Psoas muscle (tissue), 8 donors: Measurements from ENCODE around the gene PLEKHM2. TPM values are rescaled to one million over a fixed set of nuclear protein-coding genes. Genes with fewer than 3 reads are reported as not detected.

ENCODE experiments used
- ATAC-seq, 4 donors: fragments of 200-7000 bp; cut with Tn5 transposase; one replicate each; pipeline ENCODE4 v1.9.1; 2020; ENCODE audit warnings: moderate library complexity in 3 of 4, mild to moderate bottlenecking in 2 of 4
- DNase-seq, 2 donors: peaks; one replicate each; pipeline ENCODE4 v3.0.0-alpha.2; 2020
- H3K27ac ChIP-seq: fragments of 200-600 bp; one replicate; pipeline ENCODE4 v1.8.0; 2022
- H3K27me3 ChIP-seq, 3 donors: fragments of 200-600 bp in 1 of 3; one replicate each; pipeline versions ENCODE4 v1.6.1 to v1.8.0; 2013 to 2022; ENCODE audit warnings: low read length in 2 of 3, mild to moderate bottlenecking in 2 of 3, moderate library complexity in 1 of 3; ENCODE audit not compliant: insufficient read depth in 3 of 3
- H3K36me3 ChIP-seq, 2 donors: fragments of 200-600 bp in 1 of 2; one replicate each; pipeline versions ENCODE4 v1.6.1 to v1.8.0; 2013 to 2022; ENCODE audit warnings: low read depth in 1 of 2, mild to moderate bottlenecking in 1 of 2, moderate library complexity in 1 of 2; ENCODE audit not compliant: insufficient read depth in 1 of 2
- H3K4me1 ChIP-seq: fragments of 200-600 bp; one replicate; pipeline ENCODE4 v1.8.0; 2022
- H3K4me3 ChIP-seq: fragments of 200-600 bp; one replicate; pipeline ENCODE4 v1.8.0; 2022; ENCODE audit warnings: mild to moderate bottlenecking
- H3K9me3 ChIP-seq: fragments of 200-600 bp; one replicate; pipeline ENCODE4 v1.8.0; 2022
- CTCF ChIP-seq: fragments of 200-600 bp; IDR thresholded peaks from one replicate; pipeline ENCODE4 v1.8.0; 2022; ENCODE audit warnings: antibody characterized with exemption
- WGBS, 3 donors: extraction: QIAGEN DNeasy Blood & Tissue Kit; methylation state at CpG; one replicate each; pipeline versions ENCODE4 v1.1.6 to v1.1.7; 2013; 5-methylcytosine and 5-hydroxymethylcytosine counted together
- intact Hi-C, 2 donors: fragments of 100-400 bp; cut with DNase I; formaldehyde crosslinking; loops; one replicate each; pipeline versions ENCODE4 v1.11.0 to v1.14.2; 2022
- polyA plus RNA-seq, 3 donors: library from polyadenylated mRNA; stranded (reverse); fragments of 200-250 nt; gene quantifications; one replicate each; pipeline ENCODE4 v1.2.3, GENCODE V29; 2013
- total RNA-seq, 4 donors: library from RNA; stranded (reverse); fragmentation: NEBNext Ultra II Directional in 2 of 4; extraction: Animal tissue kit (Norgen Biotek cat#: 25700) in 2 of 4; gene quantifications; one replicate each; pipeline versions ENCODE4 v1.2.1 to v1.2.4, GENCODE V29; 2021 to 2023
- donor health status: healthy with polysubstance abuse.
- donor health status: DM: no; HTN: no; CAD: no; lungs with moderate emphysema.
- donor health status: Bipolar disorder and iron deficiency.
- donor health status: healthy.
- donor health status: DM: yes; HTN: yes; CAD: no.
- donor health status: DM: no; HTN: no; CAD: no.
- donor health status: DM: no; HTN: no; CAD: no.
- donor health status: DM: yes; HTN: yes; CAD: no.

The PLEKHM2 gene
- total and polyA plus RNA-seq, 7 donors, result 78.1 to 177 (median 148) TPM

DNA sequence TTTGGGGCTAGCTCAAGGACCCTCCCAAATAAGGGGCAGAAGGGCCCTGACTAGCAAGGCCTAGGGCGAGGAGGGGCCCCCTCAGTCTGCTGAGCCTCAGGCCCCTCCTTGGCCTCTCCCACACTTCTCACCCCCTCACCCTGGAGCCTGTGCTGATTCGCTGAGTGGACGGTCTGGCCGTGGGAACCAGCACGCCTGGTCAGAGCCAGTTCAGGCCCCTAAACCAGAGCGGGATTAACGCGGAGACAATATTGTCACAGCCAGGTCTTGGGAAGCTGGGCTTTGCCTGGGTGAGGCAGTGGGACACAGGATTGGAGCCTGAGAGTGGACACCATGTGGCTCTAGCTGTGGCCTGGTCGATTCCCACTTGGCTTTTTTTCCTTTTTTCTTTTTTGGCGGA is 69.7 kb downstream of the PLEKHM2 start:
- H3K36me3 ChIP-seq, result no peaks in the 10 kb centered on the region
- peaks cover 0 to 17% (median 3%) of the 10 kb centered on the region in 3 donors for H3K27me3 ChIP-seq
- no peak overlapping the region for H3K4me3 ChIP-seq
- DNase-seq (no peak), ATAC-seq (no peak)
- H3K9me3 ChIP-seq, result no peaks in the 10 kb centered on the region
- 65 to 74% (median 73%) methylated on average over 10 of the region's 10 CpGs for WGBS, 3 donors
- TF ChIP-seq CTCF, result no peak
- H3K4me1 ChIP-seq, result peaks cover 10% of the 10 kb centered on the region
- intact Hi-C loops, result no loop called here
- H3K27ac ChIP-seq, result no peak overlapping the region

DNA sequence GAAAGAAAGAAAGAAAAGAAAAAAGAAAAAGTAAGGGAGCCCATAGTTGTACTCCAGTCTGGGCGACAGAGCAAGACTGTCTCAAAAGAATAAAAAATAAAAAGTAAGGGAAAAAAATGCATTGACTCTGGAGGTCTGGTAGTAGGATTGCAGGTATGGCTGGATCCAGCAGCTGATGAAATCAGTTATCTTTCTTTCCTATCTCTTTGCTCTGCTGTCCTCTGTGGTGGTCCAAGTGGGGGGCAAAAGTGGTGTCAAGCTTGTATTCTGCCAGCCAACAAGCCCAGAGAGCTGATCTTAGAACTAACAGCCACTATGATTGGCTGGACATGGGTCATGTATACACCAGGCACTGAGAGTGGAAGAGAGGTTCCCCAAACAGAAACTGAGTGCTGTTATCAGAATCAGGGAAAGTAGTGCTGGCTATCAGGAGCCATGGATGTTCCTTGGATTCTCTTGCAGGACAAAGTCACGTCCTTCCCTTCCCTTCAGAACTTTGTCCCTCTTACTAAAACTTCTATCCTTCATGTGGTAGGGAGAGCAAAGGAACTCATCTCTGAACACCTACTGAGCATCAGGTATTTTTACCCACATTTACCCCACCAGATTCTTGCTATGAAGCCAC is 71.0 kb downstream of the PLEKHM2 start:
- H3K27me3 ChIP-seq, result peaks cover 0 to 31% (median 11%) of the 10 kb centered on the region in 3 donors
- no peak overlapping the region for H3K4me3 ChIP-seq
- peaks cover 14% of the 10 kb centered on the region for H3K4me1 ChIP-seq
- no peak for TF ChIP-seq CTCF
- intact Hi-C loops, result no loop called here
- DNase-seq (no peak), ATAC-seq (no peak)
- WGBS, 3 donors, result 88 to 98% (median 89%) methylated on average over 2 of the region's 2 CpGs
- no peaks in the 10 kb centered on the region for H3K9me3 ChIP-seq
- H3K27ac ChIP-seq, result no peak overlapping the region
- H3K36me3 ChIP-seq, result no peaks in the 10 kb centered on the region

DNA sequence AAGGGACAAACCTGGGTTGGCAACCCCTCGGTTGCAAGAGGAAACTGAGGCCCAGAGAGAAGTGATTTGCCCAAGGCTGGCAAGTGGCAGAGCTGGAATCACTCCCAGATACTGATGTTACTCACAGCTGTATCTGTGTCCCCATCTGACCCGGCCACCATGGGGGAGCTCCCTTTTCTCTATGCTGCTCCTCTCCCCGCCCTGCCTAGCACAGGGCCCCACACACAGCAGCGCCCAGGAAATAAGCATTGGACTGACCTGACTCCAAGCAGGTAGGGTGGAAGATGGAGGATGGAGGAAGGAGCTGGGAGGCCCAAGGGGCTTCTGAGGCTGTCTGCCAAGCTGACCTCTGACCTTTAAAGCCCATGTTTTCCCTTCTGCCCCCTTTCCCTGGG is 71.5 kb downstream of the PLEKHM2 start:
- peaks cover 0 to 34% (median 13%) of the 10 kb centered on the region in 3 donors for H3K27me3 ChIP-seq
- no peak for TF ChIP-seq CTCF
- no peaks in the 10 kb centered on the region for H3K9me3 ChIP-seq
- 59 to 71% (median 70%) methylated on average over 4 of the region's 4 CpGs for WGBS, 3 donors
- no peak for DNase-seq
- H3K4me1 ChIP-seq, result peaks cover 13% of the 10 kb centered on the region
- intact Hi-C loops, result no loop called here
- H3K27ac ChIP-seq, result no peak overlapping the region
- H3K36me3 ChIP-seq, result no peaks in the 10 kb centered on the region
- peak in 1 of 4 donors; percentile 16 for ATAC-seq
- no peak overlapping the region for H3K4me3 ChIP-seq

DNA sequence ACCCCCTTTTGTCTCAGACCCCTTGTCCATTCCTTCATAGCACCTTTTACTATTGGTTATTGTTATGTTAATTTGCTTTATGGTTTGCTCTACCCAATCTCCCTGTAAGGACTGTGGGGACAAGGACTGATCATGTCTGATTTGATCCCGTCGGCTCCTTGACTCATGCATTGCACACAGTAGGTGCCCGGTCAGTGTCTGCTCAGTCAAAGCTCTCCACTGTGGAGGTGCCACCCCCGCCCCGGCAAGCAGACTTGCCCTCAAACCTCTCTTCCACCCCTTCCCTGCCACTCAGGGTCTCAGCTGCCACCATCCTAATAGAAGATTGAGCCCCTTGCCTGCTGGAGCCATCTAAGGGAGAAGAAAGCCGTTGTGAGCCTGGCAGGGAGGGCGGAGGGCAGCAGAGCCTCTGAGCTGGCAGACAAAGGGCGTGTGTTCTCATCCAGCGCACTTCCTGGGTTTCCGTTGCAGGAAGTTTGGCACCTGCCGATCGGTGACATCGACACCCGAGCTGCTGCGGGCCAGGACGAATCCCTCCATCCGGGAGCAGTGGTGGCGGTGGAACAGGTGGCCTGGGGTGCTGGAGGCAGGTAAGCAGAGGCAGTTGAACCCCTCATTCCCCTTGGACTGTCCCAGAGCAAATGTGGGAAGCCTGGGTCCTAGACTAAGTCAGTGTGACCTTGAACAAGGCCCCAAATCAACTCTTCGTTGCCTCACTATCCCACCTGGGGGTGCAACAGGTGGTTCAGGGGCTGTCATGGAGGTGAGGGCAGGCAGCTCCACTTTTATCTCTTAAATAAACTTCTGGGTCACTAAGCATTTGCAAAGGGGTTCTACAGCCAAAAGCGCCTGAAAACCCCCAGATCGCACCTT is 72.3 kb downstream of the PLEKHM2 start:
- TF ChIP-seq CTCF, result no peak
- H3K9me3 ChIP-seq, result no peaks in the 10 kb centered on the region
- H3K27me3 ChIP-seq, result peaks cover 0 to 41% (median 19%) of the 10 kb centered on the region in 3 donors
- no peak overlapping the region for H3K4me3 ChIP-seq
- DNase-seq (no peak), ATAC-seq (peak; percentile 48 to 66 (median 59))
- H3K36me3 ChIP-seq, result no peaks in the 10 kb centered on the region
- WGBS, 3 donors, result 29 to 37% (median 30%) methylated on average over 21 of the region's 21 CpGs
- intact Hi-C loops, result no loop called here
- H3K27ac ChIP-seq, result no peak overlapping the region
- peaks cover 13% of the 10 kb centered on the region for H3K4me1 ChIP-seq
